Measurements from ENCODE around the gene ABHD6. TPM values are rescaled to one million over a fixed set of nuclear protein-coding genes. Genes with fewer than 3 reads are reported as not detected.
A peak's percentile ranks its signal among the peaks of the same experiment; 100 is the strongest.

The ABHD6 gene
- total RNA-seq, 1 experiment from 2014 or later = 12.7 TPM

DNA sequence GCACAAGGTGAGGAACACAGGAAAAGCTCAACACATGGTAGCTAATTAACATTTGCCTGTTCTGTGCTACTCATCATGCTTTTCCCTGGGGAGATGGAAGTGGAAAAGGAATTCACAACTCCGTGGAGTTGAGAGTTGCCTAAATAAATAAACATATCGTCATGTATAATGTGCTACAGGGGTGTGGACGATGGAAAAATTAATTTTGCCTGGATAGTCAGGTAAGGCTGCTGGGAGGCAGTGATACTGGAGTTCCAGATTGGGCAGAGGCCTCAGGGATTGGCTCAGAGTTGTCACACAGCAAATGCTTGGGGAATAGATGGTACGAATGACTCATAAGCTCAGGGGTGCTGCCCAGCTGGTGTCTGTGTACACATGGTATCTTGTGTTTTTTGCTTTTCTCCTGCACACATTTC lies 3.1 kb upstream of the ABHD6 start:
- Histone ChIP-seq H3K36me3 (ENCODE audit: control insufficient read depth in 1 of 2, insufficient read depth in 2 of 2, low read length in 2 of 2) (no peaks in the 10 kb centered on the region), H4K20me1 (ENCODE audit: insufficient read depth) (no peaks in the 10 kb centered on the region), H3K4me1 (ENCODE audit: control insufficient read depth in 1 of 2, insufficient read depth in 2 of 2, low read length in 2 of 2) (peaks cover 8 to 21% of the 10 kb centered on the region in 2 experiments), H3K79me2 (ENCODE audit: insufficient read depth, low read length) (peaks cover 8% of the 10 kb centered on the region; the same call in 1 of the 2 replicates), H3K4me3 (replicated peaks in 1 of 2; ENCODE audit: low read depth in 1 of 2, low read length in 2 of 2) (no peak overlapping the region), H3K27ac (ENCODE audit: low read depth, low read length) (no peak overlapping the region), H3K9ac (ENCODE audit: low read length) (no peak overlapping the region), H3K27me3 (ENCODE audit: insufficient read depth, low read length) (0 out of 2 replicates have a peak, but pooled peaks cover 7% of the 10 kb centered on the region), H3K4me2 (ENCODE audit: low read length) (no peak overlapping the region), H3K9me2 (ENCODE audit: insufficient read depth) (no peaks in the 10 kb centered on the region), H3K9me3 (ENCODE audit: control insufficient read depth in 1 of 2, insufficient read depth in 1 of 2, low read depth in 1 of 2, low read length in 2 of 2) (no peaks in the 10 kb centered on the region), H2AFZ (ENCODE audit: low read depth, low read length, poor library complexity, severe bottlenecking) (no peak overlapping the region)
- ChIA-PET POLR2A (no interaction called here), CTCF (interaction anchor here (0.6 to 1.8 kb wide), 3 partner anchors 17 to 83 kb away, joined by 4 to 7 read pairs (median 6); partner anchors contain the start of genes HTD2 and RPP14), RAD21 (ENCODE audit: low non-redundant PET in 1 of 2, low total read pairs in 2 of 2, uncharacterized antibody in 2 of 2, unreplicated experiment in 2 of 2) (no interaction called here)
- ATAC-seq = no peak
- no peak for DNase-seq (ENCODE audit: low read depth, low spot score)
- intact Hi-C loops (cut with micrococcal nuclease) = no loop called here
- BruUV-seq (replicated peaks) = no TSS peak
- TF ChIP-seq RAD21 (IDR thresholded peaks at IDR 0.05; ENCODE audit: low read depth) = no peak
- TF ChIP-seq JUND (IDR thresholded peaks at IDR 0.05) = peak; percentile 15; the same call in 1 of the 2 replicates

DNA sequence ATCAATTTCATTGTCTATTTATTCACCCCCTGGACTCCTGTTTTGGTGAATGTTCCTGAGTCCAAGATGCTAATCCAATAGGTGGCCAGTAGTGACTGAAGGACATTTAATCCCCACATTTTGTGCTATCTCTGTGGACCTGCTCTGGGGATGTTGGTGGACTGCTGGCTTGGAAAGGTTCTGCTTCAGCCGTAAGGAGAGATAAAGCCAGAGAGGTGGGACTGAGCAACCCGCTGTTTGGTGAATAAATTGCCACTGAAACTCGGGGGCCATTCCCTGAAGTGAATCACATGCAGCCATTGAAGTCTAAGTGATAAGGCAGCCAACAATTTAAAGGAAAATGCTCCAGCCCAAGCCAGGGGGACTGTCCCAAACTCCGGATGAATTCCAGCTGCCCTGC lies 1.6 kb upstream of the ABHD6 start:
- no peaks in the 10 kb centered on the region for H4K20me1 ChIP-seq (ENCODE audit: insufficient read depth)
- POLR2A ChIA-PET = no interaction called here
- H3K9me2 ChIP-seq (ENCODE audit: insufficient read depth) = no peaks in the 10 kb centered on the region
- peak overlapping the region; percentile 98 for H3K4me2 ChIP-seq (ENCODE audit: low read length)
- intact Hi-C loops (cut with micrococcal nuclease) = loop anchor here (2.0 kb wide), 1 partner anchor 37 kb away; no protein-coding TSS in a partner anchor
- no TSS peak for BruUV-seq (replicated peaks)
- no peaks in the 10 kb centered on the region for H3K9me3 ChIP-seq (ENCODE audit: control insufficient read depth in 1 of 2, insufficient read depth in 1 of 2, low read depth in 1 of 2, low read length in 2 of 2)
- H3K27ac ChIP-seq (ENCODE audit: low read depth, low read length) = no peak overlapping the region
- DNase-seq (ENCODE audit: low read depth, low spot score) = no peak
- H3K4me1 ChIP-seq (ENCODE audit: control insufficient read depth in 1 of 2, insufficient read depth in 2 of 2, low read length in 2 of 2) = peaks cover 8 to 21% of the 10 kb centered on the region in 2 experiments
- H3K9ac ChIP-seq (ENCODE audit: low read length) = no peak overlapping the region
- 0 out of 2 replicates have a peak, but pooled peaks cover 7% of the 10 kb centered on the region for H3K27me3 ChIP-seq (ENCODE audit: insufficient read depth, low read length)
- CTCF ChIA-PET = interaction anchor here (0.9 kb wide), 1 partner anchor 18 kb away, joined by 3 read pairs; no protein-coding TSS in a partner anchor
- H2AFZ ChIP-seq (ENCODE audit: low read depth, low read length, poor library complexity, severe bottlenecking) = no peak overlapping the region
- H3K79me2 ChIP-seq (ENCODE audit: insufficient read depth, low read length) = peaks cover 8% of the 10 kb centered on the region; the same call in 1 of the 2 replicates
- no peak overlapping the region; a peak in 1 of 4 replicates for H3K4me3 ChIP-seq (replicated peaks in 1 of 2; ENCODE audit: low read depth in 1 of 2, low read length in 2 of 2)
- H3K36me3 ChIP-seq (ENCODE audit: control insufficient read depth in 1 of 2, insufficient read depth in 2 of 2, low read length in 2 of 2) = no peaks in the 10 kb centered on the region
- no peak for ATAC-seq
- RAD21 ChIA-PET (ENCODE audit: low non-redundant PET in 1 of 2, low total read pairs in 2 of 2, uncharacterized antibody in 2 of 2, unreplicated experiment in 2 of 2) = no interaction called here
- TF ChIP-seq EZH2 (IDR thresholded peaks at IDR 0.05) = no peak
- no peak for TF ChIP-seq SP1 (IDR thresholded peaks at IDR 0.05; ENCODE audit: low read depth)
- TF ChIP-seq, protein P1, sequence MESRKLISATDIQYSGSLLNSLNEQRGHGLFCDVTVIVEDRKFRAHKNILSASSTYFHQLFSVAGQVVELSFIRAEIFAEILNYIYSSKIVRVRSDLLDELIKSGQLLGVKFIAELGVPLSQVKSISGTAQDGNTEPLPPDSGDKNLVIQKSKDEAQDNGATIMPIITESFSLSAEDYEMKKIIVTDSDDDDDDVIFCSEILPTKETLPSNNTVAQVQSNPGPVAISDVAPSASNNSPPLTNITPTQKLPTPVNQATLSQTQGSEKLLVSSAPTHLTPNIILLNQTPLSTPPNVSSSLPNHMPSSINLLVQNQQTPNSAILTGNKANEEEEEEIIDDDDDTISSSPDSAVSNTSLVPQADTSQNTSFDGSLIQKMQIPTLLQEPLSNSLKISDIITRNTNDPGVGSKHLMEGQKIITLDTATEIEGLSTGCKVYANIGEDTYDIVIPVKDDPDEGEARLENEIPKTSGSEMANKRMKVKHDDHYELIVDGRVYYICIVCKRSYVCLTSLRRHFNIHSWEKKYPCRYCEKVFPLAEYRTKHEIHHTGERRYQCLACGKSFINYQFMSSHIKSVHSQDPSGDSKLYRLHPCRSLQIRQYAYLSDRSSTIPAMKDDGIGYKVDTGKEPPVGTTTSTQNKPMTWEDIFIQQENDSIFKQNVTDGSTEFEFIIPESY (IDR thresholded peaks at IDR 0.05; ENCODE audit: extremely low read depth, insufficient replicate concordance, low read length) = no peak
- TF ChIP-seq CBX3 (IDR thresholded peaks at IDR 0.05; ENCODE audit: low read depth) = no peak
- no peak for TF ChIP-seq ZFX (IDR thresholded peaks at IDR 0.05)
- no peak for TF ChIP-seq FOSL1 (IDR thresholded peaks at IDR 0.05; ENCODE audit: low read depth)
- no peak for TF ChIP-seq RAD21 (IDR thresholded peaks at IDR 0.05; ENCODE audit: low read depth)
- no peak for TF ChIP-seq SRF (IDR thresholded peaks at IDR 0.05; ENCODE audit: low read depth)
- no peak for TF ChIP-seq YY1 (IDR thresholded peaks at IDR 0.05; ENCODE audit: extremely low read depth, insufficient replicate concordance, low read depth, low read length)
- no peak for TF ChIP-seq POLR2A (IDR thresholded peaks at IDR 0.05; ENCODE audit: borderline replicate concordance, extremely low read depth, insufficient read depth, insufficient read length)
- TF ChIP-seq, protein P2, sequence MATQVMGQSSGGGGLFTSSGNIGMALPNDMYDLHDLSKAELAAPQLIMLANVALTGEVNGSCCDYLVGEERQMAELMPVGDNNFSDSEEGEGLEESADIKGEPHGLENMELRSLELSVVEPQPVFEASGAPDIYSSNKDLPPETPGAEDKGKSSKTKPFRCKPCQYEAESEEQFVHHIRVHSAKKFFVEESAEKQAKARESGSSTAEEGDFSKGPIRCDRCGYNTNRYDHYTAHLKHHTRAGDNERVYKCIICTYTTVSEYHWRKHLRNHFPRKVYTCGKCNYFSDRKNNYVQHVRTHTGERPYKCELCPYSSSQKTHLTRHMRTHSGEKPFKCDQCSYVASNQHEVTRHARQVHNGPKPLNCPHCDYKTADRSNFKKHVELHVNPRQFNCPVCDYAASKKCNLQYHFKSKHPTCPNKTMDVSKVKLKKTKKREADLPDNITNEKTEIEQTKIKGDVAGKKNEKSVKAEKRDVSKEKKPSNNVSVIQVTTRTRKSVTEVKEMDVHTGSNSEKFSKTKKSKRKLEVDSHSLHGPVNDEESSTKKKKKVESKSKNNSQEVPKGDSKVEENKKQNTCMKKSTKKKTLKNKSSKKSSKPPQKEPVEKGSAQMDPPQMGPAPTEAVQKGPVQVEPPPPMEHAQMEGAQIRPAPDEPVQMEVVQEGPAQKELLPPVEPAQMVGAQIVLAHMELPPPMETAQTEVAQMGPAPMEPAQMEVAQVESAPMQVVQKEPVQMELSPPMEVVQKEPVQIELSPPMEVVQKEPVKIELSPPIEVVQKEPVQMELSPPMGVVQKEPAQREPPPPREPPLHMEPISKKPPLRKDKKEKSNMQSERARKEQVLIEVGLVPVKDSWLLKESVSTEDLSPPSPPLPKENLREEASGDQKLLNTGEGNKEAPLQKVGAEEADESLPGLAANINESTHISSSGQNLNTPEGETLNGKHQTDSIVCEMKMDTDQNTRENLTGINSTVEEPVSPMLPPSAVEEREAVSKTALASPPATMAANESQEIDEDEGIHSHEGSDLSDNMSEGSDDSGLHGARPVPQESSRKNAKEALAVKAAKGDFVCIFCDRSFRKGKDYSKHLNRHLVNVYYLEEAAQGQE (IDR thresholded peaks at IDR 0.05; ENCODE audit: low read depth) = no peak
- no peak for TF ChIP-seq EGR1 (IDR thresholded peaks at IDR 0.05; ENCODE audit: low read depth)
- no peak for TF ChIP-seq JUND (IDR thresholded peaks at IDR 0.05)
- TF ChIP-seq CEBPB (IDR thresholded peaks at IDR 0.05; ENCODE audit: low read depth) = no peak
- TF ChIP-seq TCF7L2 (IDR thresholded peaks at IDR 0.05; ENCODE audit: borderline replicate concordance, extremely low read depth, insufficient read depth, insufficient read length) = no peak
